Esophagus mucosa (tissue), 1 donor: ENCODE results near the gene DDX43. TPM values are rescaled to one million over a fixed set of nuclear protein-coding genes. Genes with fewer than 3 reads are reported as not detected.

Experiments used
- total RNA-seq: library from RNA; stranded (reverse); gene quantifications from one replicate; pipeline ENCODE4 v1.2.4, GENCODE V29; 2023
- donor health status: DM: yes; HTN: yes; CAD: no.

The DDX43 gene
- total RNA-seq, 1 donor from 2014 or later, result 0.56 TPM

Other genes with a start within 250 kb of the DDX43 start
- gene KHDC1L, start 169.3 kb upstream of the DDX43 start, total RNA-seq, result 0.32 TPM
- 0.88 TPM for gene KHDC1, start 131.6 kb upstream of the DDX43 start, total RNA-seq
- not detected for gene DPPA5, start 40.6 kb upstream of the DDX43 start, total RNA-seq
- not detected for gene KHDC3L, start 32.2 kb upstream of the DDX43 start, total RNA-seq
- 0.36 TPM for gene OOEP, start 24.9 kb upstream of the DDX43 start, total RNA-seq
- 8.6 TPM for gene CGAS, start 57.5 kb downstream of the DDX43 start, total RNA-seq
- 18.5 TPM for gene MTO1, start 66.9 kb downstream of the DDX43 start, total RNA-seq
- 7,434 TPM for gene EEF1A1, start 126.2 kb downstream of the DDX43 start, total RNA-seq